ENCODE measurements around the gene IRF2. TPM values are rescaled to one million over a fixed set of nuclear protein-coding genes. Genes with fewer than 3 reads are reported as not detected.
"Not testable (repeated sequence)": the region's sequence is repeated elsewhere in the genome, so short reads cannot be mapped to it uniquely, and the experiment has no call there.

The IRF2 gene
- total RNA-seq, 1 donor from 2014 or later = 80.8 TPM

DNA sequence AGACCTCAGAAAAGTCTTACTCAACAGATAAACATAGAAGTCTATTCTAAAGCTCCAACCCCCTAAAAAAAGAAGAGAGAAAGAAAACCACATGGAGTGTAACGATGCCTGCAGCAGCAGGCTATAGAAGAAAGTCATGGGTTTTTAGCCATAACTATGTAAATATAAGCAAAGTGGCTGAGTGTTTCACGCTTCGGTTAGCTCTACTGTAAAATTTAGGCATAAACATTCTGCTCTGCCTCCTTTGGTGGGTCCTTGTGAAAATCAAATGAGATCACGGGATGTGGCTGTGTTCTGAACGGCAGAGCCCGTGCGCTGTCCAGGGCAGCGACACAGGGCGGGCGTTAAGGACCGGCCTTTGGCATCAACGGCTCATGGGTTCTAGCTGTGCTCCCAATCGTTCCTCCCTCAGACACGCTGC, 78.4 kb downstream of the IRF2 start:
- intact Hi-C loops (cut with micrococcal nuclease) = no loop called here

DNA sequence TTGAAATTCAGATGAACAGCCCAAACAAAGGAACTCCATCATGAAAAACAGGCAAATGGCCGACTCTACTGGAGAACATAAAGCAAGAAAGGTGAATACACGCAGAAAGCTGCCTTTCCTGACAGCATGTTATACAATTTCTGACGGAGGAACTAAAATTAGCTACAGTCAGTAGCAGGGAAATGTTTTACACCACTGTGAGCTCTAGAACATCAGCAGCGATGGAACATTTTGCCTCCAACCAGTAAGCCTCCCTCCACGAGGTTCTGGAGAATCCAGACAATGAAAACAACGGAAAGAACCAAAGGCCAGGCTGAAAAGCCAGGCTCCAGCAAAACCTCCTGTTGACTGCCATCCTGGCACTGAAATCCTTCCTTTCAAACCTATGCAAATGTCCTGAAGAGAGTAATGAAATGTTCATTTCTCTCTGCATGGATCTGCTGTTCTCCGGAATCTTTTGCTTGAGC, 78.9 kb downstream of the IRF2 start:
- intact Hi-C loops (cut with micrococcal nuclease) = no loop called here

DNA sequence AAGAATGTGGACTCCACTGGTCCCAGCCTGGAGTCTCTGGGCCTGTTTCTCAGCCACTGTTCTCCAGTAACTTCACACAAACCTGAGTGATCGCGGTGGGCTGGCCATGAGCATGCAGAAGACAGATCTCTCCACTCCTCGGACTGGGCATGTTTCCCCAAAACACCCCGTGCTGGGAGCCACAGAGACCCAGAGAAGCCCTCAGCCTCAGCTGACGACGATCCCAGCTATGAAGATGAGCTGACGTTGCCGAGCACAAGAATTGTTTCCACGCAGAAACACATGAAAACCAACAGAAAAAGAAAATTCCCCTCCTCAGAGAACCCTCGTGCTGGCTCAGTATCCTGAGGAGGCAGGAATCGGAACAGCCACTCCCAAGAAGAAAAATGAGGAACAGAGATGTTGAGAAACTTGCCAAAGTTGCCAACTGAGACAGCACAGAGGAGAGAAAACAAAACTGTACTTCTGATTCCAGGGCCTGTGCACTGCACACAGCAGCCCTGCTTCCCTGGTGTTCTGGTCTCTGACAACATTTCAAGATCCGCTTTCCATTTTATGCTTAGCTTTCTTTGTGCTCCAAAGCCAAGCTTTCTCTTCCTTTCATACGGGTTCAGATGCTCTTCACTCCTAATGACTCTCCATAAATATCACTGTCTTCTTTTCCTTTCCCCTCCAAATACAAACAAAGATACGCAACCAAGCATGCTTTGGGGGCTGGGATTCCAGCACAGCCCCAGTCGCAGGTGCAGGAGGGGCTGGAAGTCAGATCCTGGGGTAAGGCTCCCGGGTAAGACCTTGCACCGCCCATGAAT, 81.4 kb downstream of the IRF2 start:
- intact Hi-C loops (cut with micrococcal nuclease) = no loop called here

DNA sequence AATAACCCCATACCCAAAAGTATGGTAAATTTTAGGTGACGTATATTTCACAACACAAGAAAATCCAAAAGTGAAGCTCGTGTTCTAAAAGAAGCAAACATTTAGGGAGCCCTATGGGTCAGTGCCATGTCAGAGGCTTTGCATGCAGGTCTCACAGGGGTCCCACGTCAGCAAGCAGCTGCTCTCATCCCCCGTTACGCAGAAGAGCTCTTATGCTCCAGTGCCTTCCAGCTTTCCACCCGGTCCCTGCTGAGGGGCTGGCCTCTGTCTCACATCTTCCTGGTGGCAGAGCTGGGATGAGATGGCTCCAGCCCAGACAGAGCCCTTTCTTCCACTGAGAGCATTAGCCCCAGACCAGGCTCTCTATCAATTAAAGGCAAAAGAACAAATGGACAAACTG, 82.0 kb downstream of the IRF2 start:
- intact Hi-C loops (cut with micrococcal nuclease) = no loop called here

DNA sequence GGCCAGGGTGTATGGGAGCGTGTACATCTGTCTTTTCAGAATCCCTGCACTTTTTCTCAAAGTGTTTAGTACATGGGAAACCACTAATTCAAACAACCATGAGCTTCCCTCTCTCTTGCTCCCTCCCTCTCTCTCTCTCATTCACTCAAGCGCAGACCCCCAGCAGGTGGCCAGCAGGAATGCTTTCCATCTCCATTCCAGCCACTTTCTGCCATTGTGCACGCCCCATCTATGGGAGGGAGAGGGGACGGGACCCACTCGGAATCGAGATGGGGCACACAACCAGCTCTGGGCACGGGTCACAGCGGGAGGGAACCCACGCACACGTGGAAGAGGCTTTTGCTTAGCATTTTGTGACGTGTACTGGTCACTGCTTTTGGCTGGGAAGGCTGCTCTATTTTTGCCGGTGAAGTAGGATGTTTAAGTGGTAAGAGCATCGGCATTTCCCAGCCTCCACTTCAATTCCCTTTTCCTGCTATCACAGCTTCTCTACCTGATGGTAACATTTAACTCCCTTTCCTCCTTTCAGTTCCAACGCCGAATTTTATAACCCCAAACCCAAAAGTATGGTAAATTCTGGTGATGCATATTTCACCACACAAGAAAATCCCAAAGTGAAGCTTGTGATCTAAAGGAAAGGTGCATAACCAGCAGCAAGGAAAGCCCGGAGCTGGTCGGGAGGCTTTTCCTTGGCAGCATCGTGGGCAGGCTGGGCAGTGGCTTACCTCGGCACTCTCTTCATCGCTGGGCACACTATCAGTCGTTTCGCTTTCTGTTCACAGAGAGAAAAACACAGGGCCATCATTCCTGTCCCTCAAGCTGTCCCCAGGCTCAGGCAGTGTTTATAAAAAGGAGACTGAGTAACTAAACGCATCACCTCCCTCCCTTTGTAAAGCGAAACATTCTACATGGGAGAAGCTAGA, 84.1 kb downstream of the IRF2 start:
- intact Hi-C loops (cut with micrococcal nuclease) = loop anchor here (5.0 kb wide), 1 partner anchor 48 kb away; no protein-coding TSS in a partner anchor

DNA sequence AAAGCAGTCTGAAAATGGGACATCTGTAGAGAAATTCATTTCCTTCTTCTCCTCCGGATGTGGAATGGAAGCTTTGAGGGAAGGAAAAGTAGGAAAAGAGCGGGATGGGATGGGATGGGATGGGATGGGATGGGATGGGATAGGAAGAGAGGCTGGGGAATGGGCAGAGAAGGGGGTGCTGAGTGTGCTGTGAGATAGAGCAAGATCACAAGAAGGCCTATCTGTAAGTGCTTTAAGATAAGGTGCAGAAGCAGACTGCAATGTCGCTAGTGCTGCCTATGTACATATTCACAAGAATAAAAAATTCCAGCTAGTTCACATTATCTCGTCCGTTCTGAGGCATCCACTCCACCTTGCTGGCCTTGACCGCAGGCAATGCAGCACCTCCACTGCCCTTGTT, 86.2 kb downstream of the IRF2 start:
- intact Hi-C loops (cut with micrococcal nuclease) = loop anchor here (5.0 kb wide), 1 partner anchor 46 kb away; no protein-coding TSS in a partner anchor

DNA sequence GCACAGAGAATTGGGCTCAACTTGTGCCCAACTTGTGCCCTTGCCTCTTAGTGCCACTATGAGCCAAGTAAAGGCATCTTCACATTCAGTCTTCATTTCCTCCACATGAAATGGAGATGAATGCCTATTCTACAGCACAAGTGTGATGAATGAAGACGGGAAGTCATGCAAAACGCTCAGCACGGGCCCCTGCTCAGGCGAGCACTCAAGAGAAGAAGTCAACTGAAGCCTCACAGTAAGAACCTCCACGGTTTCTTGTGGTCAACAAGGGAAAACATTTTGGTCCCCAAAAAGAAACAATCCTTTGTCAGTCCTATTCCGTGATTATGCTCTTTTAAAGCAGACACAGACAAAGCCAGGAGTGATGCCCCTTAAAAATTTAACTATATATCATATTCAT, 87.0 kb downstream of the IRF2 start:
- intact Hi-C loops (cut with micrococcal nuclease) = loop anchor here (5.0 kb wide), 1 partner anchor 45 kb away; no protein-coding TSS in a partner anchor

DNA sequence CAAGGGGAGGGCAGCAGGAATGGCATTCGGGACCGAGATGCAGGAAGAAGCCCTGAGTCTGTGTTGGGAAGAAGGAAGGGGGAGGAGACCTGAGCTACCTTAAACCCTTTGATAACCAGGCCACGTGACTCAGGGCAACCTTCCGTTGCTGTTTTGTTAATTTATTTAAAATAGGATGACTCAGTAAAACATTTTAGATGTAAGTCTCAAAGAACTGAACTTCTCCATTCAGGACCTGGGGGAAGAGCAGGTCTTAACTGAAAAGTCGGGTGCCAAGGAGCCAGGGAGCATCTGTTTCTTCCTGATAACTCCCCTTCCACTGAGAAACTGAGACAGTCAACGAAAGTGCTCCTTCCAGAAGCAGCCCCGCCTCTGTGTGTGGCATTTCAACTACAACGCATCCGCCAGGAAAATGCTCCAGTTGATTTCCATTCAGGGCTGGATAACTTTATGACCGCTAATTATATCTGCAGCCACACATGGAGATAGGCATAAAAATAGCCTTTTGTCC, 88.0 kb downstream of the IRF2 start:
- intact Hi-C loops (cut with micrococcal nuclease) = loop anchor here (5.0 kb wide), 1 partner anchor 44 kb away; no protein-coding TSS in a partner anchor

DNA sequence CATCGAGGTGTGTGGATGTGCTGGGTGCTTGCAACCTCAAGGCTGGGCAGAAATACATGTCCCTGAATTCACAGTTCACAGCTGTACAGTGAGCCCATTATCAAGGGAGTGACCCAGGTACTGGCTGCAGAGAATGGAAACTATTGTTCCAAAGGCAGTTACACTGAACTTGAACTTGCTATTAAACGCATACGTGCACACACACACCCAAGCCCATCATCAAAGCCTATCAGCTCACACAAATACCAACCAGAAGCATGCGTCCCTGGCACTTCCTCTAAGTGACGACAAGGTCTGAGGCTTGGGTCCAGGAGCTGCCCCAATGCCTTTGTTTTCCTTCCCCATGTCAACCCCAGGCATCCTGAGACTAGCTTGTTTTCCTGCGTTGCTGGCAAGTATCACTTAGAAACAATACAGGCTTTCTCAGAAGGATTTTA, 88.6 kb downstream of the IRF2 start:
- intact Hi-C loops (cut with micrococcal nuclease) = loop anchor here (5.0 kb wide), 1 partner anchor 43 kb away; no protein-coding TSS in a partner anchor

DNA sequence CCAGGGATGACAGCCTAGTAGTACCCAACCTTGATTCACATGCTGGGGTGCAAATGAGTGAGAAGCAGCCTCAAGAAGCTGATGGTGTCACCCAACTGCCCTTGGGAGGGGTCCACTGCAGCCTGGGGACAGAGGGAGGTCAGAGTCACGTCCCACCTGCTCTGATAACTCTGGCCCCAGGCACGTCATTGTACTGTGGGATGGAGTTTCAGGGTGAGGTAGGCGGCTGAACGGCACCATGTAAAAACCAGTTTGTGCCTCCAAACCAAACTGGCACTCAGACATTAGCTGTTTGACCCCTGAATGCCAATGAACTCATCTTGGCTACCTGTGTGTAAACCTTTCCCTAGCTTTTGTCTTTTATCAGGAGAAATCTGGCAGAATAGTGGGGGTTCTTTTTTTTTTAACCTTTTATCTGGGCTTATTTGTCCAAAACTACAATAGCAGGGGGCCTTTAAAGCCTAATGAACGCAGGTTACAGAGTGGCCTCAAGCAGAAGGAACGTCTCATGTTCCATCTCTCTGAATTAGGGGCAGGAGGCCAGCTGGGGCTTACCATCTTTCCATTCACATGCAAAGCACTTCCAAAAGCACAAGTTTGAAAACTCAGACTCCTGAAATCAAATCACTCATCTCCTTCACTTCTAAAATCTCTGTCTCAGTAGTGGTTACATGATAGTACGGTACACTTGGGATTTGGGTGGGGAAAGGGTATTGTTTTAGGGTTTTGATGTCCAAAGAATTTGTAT, 89.4 kb downstream of the IRF2 start:
- intact Hi-C loops (cut with micrococcal nuclease) = loop anchor here (5.0 kb wide), 3 partner anchors 37 to 103 kb away; no protein-coding TSS in a partner anchor

DNA sequence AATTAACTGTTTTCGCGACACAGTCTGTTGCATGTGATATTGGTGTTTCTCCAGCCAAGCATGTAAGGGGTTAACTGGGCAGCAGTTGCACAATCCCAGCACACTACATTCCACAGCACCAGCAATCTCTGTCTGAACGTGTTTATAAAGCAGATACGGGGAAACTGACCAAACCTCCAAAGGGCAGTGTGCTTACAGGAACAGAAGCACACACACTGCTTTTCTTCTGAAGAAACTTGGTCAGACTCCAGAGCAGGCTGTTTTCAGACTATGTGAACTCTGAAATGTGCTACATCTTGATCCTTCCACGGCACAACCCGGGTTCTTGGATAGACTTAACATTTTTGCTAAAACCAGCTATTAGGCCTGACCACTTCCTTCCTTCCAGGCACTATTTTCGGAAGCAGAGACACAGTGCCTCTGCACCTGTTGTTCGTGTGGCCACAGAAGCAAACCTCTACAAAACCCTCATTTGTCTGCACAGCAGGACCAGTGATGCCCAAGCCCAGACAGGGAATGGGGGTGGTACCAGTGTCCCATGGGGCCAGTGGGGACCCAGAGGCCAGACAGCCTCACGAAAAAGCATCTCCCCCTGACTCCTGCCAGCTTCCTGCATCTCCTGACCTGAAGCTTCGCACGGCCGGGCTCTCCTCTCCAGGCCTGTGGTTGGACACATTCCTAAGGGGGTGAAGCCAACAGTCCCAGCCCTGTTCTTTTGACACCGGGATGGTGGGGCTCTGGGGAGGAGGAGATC, 90.1 kb downstream of the IRF2 start:
- intact Hi-C loops (cut with micrococcal nuclease) = loop anchor here (5.0 kb wide), 2 partner anchors 38 to 102 kb away; no protein-coding TSS in a partner anchor

DNA sequence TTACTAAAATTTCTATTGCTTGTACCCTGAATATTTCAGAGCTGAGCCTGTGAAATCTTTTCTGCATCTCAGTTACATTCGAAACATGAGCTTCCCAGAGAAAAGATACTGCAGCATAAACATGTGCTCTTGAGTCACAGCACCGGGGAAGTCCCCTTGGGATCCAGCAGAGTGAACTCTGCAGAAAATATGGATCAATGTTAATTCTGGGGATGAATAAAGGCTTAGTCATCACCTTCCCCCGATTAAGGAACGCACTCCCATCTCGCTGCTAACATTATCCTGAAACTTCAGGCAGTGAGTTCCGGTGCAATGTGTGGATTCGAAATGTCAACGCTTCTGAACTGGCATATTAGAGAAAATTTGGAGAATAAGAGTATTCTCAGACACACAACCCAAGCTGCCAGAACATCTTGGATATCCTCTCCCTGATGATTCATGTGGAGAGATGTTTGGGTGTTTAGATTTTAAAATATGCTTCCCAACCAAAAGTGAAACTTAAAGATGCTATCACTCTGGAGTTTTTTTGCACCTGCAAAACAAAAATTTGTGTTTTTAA, 90.8 kb downstream of the IRF2 start:
- intact Hi-C loops (cut with micrococcal nuclease) = loop anchor here (5.0 kb wide), 2 partner anchors 39 to 101 kb away; no protein-coding TSS in a partner anchor

DNA sequence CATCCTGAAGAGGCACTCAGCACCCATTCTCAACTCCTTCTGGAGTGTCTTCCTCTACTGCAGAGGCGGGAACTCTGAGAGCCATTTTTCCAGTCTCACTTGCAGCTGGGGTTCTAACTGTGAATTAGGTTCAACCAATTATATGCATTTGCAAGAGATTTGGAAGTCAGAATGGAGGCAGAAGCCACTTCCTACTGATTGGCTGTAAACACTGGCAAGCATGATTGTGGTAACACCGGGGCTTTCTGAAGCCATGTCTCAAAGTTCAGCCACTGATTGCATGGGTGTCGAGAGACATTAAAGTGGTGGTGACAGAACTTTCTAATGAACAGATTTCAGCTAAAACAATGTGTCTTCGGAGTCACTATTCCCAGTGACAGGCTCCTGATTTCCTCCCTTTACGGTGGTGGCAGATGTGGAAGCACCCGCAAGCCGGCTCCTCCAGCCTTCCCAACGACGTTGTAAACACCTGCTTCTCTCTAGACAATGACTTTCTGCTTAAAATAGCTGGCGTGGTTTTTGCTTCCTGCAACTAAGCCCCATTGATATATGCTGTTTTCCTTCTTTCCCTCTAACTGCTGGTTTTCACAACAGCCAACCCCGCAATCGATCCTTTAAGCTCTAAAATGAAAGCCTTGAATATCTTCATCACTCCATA, 92.0 kb downstream of the IRF2 start:
- intact Hi-C loops (cut with micrococcal nuclease) = loop anchor here (5.0 kb wide), 2 partner anchors 40 to 100 kb away; no protein-coding TSS in a partner anchor

DNA sequence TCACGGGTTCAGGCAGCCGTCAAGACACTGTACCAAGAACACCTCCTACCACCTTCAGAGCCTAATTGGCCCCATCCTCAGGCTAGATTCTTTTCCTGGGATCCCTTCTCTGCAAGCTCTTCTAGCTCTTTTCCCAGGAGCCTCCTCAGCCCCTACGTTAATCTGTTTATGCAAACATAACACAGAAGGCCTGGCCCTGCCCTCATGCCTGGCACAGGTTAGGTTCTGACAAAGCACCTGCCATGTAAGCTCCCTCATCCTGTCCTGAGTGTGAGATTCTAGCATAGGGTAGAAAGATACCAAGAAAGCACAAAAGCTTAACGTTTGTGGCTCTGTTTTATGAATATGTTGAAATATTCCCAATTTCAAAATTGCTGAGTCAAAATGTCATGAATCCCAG, 93.6 kb downstream of the IRF2 start:
- intact Hi-C loops (cut with micrococcal nuclease) = loop anchor here (5.0 kb wide), 2 partner anchors 42 to 98 kb away; no protein-coding TSS in a partner anchor

DNA sequence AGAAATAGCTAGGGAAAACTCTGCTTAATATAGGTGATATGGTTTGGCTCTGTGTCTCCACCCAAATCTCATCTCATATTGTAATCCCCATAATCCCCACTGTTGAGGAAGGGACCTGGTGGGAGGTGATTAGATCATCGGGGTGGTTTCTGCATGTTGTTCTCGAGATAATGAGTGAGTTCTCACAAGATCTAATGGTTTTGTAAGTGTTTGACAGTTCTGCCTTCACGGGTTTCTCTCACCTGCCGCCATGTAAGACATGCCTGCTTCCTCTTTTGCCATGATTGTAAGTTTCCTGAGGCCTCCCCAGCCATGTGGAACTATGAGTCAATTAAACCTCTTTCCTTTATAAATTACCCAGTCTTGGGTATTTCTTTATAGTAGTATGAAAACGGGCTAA, 94.1 kb downstream of the IRF2 start:
- intact Hi-C loops (cut with micrococcal nuclease) = loop anchor here (5.0 kb wide), 2 partner anchors 42 to 98 kb away; no protein-coding TSS in a partner anchor

DNA sequence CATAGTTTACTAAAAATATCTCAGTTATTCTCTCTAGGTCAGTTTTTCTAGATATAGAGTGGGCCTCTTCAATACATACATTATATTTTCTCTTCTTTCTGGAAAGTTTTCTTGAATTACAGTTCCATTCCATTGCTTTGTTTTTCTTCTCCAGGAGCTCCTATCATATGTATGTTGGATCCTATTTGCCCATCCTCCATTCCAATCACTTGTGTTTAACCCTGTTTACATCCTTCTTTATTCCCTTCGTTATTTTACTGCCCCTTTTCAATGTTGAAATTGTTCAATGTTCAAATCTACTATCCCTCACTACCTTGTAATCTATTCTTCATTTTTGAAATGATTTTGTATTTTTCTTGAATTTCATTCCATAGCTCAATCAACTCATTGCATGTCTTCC, 97.4 kb downstream of the IRF2 start:
- intact Hi-C loops (cut with micrococcal nuclease) = no loop called here

DNA sequence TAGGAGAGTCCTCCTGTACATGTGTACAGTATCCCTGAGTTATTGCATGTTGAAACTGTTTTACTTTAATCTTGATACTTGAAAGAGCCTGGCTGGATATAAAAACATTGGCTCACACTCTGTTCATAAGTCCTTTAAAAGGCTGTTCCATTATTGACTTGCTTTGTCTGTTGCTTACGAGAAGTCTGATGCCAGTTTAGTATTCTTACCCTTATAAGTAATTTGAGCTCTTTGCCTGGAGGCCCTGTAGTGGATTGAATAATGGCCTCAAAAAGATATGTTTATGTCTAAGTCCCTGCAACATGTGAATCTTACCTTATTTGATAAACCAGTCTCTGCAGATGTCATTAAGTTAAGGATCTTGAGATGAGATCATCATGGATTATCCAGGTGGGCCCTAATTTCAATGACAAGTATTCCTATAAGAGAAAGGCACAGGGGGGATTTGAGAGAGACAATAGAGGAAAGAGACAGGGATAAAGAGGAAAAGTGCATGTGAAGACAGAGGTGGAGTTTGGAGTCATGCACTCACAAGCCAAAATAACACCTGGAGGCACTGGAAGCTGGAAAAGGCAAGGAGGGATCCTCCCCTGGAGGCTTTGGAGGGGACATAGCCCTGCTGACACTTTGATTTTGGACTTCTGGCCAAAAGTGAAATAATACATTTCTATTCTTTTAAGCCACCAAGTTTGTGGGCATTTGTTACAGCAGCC, 98.1 kb downstream of the IRF2 start:
- intact Hi-C loops (cut with micrococcal nuclease) = no loop called here

DNA sequence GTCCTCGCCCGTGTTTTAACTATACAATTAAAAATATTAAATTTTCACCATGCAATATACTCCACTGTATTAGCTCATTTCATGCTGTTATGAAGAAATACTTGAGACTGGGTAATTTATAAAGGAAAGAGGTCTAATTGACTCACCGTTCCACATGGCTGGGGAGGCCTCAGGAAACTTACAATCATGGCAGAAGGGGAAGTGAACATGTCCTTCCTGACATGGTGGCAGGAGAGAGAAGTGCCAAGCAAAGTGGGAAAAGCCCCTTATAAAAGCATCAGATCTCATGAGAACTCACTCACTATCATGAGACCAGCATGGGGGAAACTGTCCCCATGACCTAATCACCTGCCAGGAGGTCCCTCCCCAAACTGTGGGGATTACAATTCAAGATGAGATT, 98.7 kb downstream of the IRF2 start:
- intact Hi-C loops (cut with micrococcal nuclease) = not testable (repeated sequence)
